TTC549 (cell line): ENCODE measurements around the gene CDA.

Source experiments
- FAIRE-seq: peaks from 2 replicates; lab custom pipeline; 2012; peaks lifted over from hg19 to GRCh38; lab: Jason Lieb, UNC

Gene CDA

GRCh38 chr1:20615946-20616846 lies 27.3 kb downstream of the CDA start:
- no peak for FAIRE-seq

DNA sequence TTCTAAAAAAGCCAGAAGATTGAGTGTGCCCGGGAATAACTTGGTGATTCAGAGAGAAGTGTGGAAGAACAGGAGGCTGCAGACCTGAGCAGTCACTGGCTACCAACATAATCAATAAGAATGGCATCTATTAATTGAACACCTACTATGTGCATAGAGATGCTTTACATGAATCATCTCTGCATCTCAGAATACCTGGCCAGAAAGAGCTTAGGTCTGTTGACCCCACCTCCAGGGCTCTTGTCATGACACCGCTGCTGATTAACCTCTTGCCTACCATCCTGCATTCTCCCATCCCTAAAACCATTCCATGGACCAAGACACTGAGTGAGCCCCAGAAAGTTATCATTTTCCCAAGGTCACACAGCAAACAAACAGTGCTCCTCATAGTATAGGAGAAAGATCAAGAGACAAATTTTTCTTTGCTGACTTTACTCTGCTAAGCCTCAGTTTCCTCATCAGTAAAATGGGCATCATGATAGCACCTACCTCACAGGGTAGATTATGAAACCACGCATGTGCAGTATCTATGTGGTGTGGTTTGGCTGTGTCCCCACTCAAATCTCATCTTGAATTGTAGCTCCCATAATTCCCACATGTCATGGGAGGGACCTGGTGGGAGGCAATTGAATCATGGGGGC lies 28.1 kb downstream of the CDA start:
- FAIRE-seq = no peak

DNA sequence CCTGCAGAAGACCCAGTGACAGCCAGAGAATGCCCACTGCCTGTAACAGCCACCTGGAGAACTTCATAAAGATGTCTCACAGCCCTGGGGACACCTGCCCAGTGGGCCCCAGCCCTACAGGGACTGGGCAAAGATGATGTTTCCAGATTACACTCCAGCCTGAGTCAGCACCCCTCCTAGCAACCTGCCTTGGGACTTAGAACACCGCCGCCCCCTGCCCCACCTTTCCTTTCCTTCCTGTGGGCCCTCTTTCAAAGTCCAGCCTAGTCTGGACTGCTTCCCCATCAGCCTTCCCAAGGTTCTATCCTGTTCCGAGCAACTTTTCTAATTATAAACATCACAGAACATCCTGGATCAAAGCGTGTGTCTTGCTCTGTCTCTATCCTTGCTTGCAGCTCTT lies 29.7 kb downstream of the CDA start:
- FAIRE-seq = no peak

DNA sequence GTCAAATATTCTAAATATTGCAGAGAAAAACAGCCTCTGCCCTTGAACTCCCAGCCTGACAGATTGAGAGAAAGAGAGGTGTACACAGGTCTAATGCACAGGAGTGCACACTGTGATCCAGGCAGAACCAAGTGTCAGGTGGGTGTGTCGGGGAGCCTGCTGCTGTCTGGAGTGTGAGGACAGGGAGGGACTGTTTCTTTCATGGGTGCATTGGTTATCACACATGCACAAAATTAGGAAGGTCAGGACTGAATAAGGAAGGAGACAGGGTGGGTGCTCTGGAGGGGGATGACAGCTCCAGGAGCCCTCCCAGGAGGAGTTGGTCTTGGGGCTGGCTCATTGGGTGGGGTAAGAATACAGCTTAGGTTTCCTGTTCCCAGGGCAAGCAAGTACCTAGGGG lies 31.1 kb downstream of the CDA start:
- no peak for FAIRE-seq

GRCh38 chr1:20621012-20621411 lies 32.1 kb downstream of the CDA start:
- no peak for FAIRE-seq

GRCh38 chr1:20624709-20625108 lies 35.8 kb downstream of the CDA start:
- FAIRE-seq = no peak

- no peak for FAIRE-seq
These were observed 36.5 kb downstream of the CDA start for GRCh38 chr1:20625176-20626097.

DNA sequence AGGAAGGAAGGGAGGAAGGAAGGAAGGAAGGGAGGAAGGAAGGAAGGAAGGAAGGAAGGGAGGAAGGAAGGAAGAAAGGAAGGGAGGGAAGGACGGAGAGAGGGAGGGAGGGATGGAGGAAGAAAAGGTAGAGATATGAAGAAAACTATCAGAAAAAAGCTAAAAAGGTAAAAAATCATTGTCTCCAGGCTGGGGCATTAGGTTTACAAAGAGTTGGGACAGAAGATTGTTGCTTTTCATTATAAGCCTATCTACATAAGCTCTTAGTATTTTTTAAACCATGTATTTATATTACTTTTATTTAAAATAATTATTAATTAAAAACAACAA lies 37.2 kb downstream of the CDA start:
- no peak for FAIRE-seq

- no peak for FAIRE-seq
These were observed 37.6 kb downstream of the CDA start for GRCh38 chr1:20626524-20626923.

- FAIRE-seq = no peak
These were observed 41.8 kb downstream of the CDA start for GRCh38 chr1:20630729-20631128.

DNA sequence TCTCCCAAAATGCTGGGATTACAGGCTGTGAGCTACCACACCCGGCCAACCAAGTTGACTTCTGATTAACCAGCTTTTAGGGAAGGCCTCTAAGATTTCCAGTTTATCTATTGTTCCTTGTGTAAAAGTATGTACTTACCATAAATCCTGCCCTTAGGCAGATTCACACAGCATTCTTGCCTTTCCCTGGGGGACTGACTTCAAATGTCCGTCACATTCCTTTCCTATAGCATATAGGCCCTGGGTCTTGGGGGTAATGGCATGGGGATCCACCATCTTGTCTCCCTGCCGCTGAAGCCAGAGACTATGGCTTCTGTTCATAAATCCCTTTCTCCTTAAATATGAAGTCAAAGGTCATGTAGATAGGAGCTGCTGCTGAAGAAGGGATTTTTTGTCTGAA lies 43.5 kb downstream of the CDA start:
- no peak for FAIRE-seq

- FAIRE-seq = no peak
These were observed 44.5 kb downstream of the CDA start, which contains the start of gene PINK1 for GRCh38 chr1:20633190-20634064. Gene PINK1, plus strand, starts transcription at chr1:20633458. Its CDS starts 91 bp downstream, at chr1:20633549.

DNA sequence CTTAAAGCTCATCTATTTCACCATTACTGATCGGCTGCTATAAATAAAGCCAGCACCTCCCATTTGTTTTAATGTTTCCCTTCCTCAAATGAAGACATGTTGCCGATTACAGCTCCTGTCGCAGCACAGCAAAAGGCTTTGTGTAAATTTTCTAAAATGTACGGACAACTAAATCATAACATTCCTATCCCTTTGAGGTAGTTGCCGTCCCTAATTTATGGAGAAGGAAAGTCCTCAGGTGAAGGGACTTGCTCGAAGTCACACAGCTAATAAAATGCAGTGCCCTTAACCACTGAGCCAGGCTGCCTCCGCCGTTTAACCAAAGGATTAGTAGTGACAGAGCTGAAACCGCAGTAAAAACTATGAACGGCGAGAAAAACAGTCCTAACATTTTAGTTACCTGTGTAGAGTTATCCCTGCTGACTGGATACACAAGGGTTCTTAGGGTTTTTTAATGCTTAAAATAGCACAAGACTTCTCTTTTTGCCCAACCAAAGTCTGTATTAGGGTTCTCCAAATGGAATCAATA lies 45.2 kb downstream of the CDA start:
- no peak for FAIRE-seq

- FAIRE-seq = no peak
These were observed 45.7 kb downstream of the CDA start for GRCh38 chr1:20634594-20635084.

GRCh38 chr1:20636785-20637347 lies 48.0 kb downstream of the CDA start:
- FAIRE-seq = no peak

DNA sequence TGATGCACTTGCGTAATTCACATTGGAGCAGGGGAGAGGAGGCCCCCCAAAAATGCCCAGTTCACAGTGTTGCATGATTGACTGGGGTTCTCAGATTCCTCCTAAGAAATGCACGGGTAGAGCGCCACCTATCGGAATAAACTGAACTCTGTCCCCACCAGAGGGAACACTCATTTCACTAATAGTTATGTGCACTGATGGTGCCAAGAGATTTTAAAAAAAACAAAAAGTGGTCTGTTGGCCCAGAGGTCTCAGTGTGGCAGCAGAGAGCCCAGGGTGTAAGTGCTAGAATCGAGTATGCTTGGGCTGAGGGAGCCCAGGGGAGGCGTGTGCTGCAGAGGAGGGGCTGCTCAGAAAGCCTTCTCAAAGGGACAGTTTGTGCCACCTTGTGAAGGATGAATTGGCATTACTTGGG lies 51.3 kb downstream of the CDA start:
- FAIRE-seq = no peak

DNA sequence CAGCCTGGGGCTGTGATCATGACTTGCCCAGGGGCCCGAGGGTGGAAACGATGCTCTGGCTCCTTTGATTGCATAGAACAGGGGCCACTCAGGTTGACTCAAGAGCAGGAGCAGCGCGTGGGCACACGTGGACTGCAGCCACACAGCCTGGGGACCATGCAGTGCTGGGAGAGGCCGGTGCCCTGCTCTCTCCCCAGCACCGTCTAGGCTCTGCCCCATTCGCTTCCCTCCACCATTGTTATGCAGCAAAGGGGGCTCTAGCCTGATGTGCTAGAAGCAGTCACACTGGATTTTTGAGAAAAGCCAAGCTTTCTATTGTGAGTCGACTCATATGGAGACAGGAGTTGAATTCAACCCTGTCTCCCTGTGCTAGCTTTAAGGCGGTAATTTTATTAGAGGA lies 53.1 kb downstream of the CDA start:
- no peak for FAIRE-seq

DNA sequence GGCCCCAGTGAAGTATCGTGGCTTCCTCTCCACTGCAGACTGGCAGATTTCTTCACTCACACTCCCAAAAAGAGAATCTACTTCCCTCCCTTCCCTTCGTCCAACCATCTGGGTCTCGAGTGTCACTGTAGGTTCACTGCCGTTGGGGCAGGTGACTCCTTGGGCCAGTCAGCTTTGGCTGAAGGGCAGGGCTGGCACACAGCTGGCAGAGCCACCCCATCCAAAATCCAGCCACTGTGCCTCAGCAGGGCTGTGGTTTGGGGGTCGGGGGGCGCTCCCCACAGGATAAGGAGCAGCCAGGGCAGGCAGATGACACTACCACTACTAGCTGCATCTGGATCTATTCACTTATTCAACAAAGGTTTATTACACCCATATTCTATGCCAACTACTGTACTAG lies 54.2 kb downstream of the CDA start:
- FAIRE-seq = no peak

DNA sequence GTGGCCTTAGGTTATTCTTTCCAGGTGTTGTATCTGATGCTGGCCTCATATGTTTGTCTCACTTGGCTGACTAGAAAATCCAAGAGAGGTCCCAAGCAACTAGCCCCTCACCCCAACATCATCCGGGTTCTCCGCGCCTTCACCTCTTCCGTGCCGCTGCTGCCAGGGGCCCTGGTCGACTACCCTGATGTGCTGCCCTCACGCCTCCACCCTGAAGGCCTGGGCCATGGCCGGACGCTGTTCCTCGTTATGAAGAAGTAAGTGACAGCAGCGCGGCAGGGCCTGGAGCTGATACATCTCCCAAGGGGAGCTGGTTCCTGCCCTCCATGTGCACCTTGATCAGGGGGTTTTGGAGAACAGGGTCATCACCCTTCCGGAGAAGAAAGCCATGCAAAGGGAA lies 55.5 kb downstream of the CDA start:
- FAIRE-seq = no peak

DNA sequence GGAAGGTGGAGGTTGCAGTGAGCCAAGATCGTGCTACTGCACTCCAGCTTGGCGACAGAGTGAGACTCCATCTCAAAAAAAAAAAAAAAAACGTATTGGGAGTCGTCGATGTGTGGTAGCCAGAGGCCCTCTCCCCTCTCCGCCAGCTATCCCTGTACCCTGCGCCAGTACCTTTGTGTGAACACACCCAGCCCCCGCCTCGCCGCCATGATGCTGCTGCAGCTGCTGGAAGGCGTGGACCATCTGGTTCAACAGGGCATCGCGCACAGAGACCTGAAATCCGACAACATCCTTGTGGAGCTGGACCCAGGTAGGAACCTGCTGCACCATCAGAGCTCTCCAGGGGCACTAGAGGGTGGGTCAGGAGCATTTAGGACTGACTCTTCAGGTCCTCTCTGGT lies 56.5 kb downstream of the CDA start:
- no peak for FAIRE-seq

- FAIRE-seq = no peak
These were observed 59.5 kb downstream of the CDA start for GRCh38 chr1:20648438-20648837.
